ENCODE data around the gene RXRA.
"Not testable (repeated sequence)": the region's sequence is repeated elsewhere in the genome, so short reads cannot be mapped to it uniquely, and the experiment has no call there.

RXRA gene

GRCh38 chr9:134307674-134308638 is 18.3 kb upstream of the RXRA start:
- CTCF ChIA-PET = no interaction called here
- POLR2A ChIA-PET = no interaction called here
- no peak for DNase-seq (ENCODE audit: extremely low spot score)
- TF ChIP-seq SP1 (IDR thresholded peaks at IDR 0.05) (no peak), ELF4 (IDR thresholded peaks at IDR 0.05) (no peak), FOXM1 (IDR thresholded peaks at IDR 0.05; ENCODE audit: borderline replicate concordance) (no peak), BHLHE40 (IDR thresholded peaks at IDR 0.05; ENCODE audit: borderline replicate concordance) (no peak), CTBP1 (IDR thresholded peaks at IDR 0.05; ENCODE audit: borderline replicate concordance) (no peak), TARDBP (IDR thresholded peaks at IDR 0.05) (no peak), SUZ12 (IDR thresholded peaks at IDR 0.05) (no peak), FOXA1 (IDR thresholded peaks at IDR 0.05) (no peak), ZNF384 (IDR thresholded peaks at IDR 0.05) (no peak), L3MBTL2 (conservative IDR thresholded peaks at IDR 0.05) (no peak), NFRKB (IDR thresholded peaks at IDR 0.05) (no peak), PKNOX1 (IDR thresholded peaks at IDR 0.05) (no peak)

- CTCF ChIA-PET; DNase-seq (ENCODE audit: extremely low spot score); POLR2A ChIA-PET: not testable (repeated sequence)
These were observed 17.5 kb upstream of the RXRA start for GRCh38 chr9:134308639-134309220.

- CTCF ChIA-PET = no interaction called here
- POLR2A ChIA-PET = no interaction called here
- no peak for DNase-seq (ENCODE audit: extremely low spot score)
- TF ChIP-seq SP1 (IDR thresholded peaks at IDR 0.05) = no peak
These were observed 12.8 kb upstream of the RXRA start for GRCh38 chr9:134313470-134313869.

- CTCF ChIA-PET = no interaction called here
- POLR2A ChIA-PET = interaction anchor here (1.1 kb wide), 1 partner anchor 326 kb away, joined by 3 read pairs; no protein-coding TSS in a partner anchor
- TF ChIP-seq BHLHE40 (IDR thresholded peaks at IDR 0.05; ENCODE audit: borderline replicate concordance) (no peak), PKNOX1 (IDR thresholded peaks at IDR 0.05) (no peak), SP1 (IDR thresholded peaks at IDR 0.05) (no peak), TARDBP (IDR thresholded peaks at IDR 0.05) (no peak), ZNF384 (IDR thresholded peaks at IDR 0.05) (no peak), CTBP1 (IDR thresholded peaks at IDR 0.05; ENCODE audit: borderline replicate concordance) (no peak), SUZ12 (IDR thresholded peaks at IDR 0.05) (no peak), ELF4 (IDR thresholded peaks at IDR 0.05) (no peak), L3MBTL2 (conservative IDR thresholded peaks at IDR 0.05) (no peak)
- no peak for DNase-seq (ENCODE audit: extremely low spot score)
These were observed 12.0 kb upstream of the RXRA start for GRCh38 chr9:134314039-134314949.

GRCh38 chr9:134314950-134315715 is 11.1 kb upstream of the RXRA start:
- CTCF ChIA-PET = no interaction called here
- TF ChIP-seq L3MBTL2 (conservative IDR thresholded peaks at IDR 0.05) = no peak
- no peak for TF ChIP-seq HDGF (IDR thresholded peaks at IDR 0.05; ENCODE audit: borderline replicate concordance)
- TF ChIP-seq FOXK2 (IDR thresholded peaks at IDR 0.05) = no peak
- no peak for TF ChIP-seq PKNOX1 (IDR thresholded peaks at IDR 0.05)
- TF ChIP-seq CTBP1 (IDR thresholded peaks at IDR 0.05; ENCODE audit: borderline replicate concordance) = no peak
- TF ChIP-seq FOXA1 (IDR thresholded peaks at IDR 0.05) = no peak
- TF ChIP-seq BHLHE40 (IDR thresholded peaks at IDR 0.05; ENCODE audit: borderline replicate concordance) = no peak
- TF ChIP-seq FOXM1 (IDR thresholded peaks at IDR 0.05; ENCODE audit: borderline replicate concordance) = no peak
- no peak for TF ChIP-seq NFRKB (IDR thresholded peaks at IDR 0.05)
- TF ChIP-seq LEF1 (IDR thresholded peaks at IDR 0.05; ENCODE audit: borderline replicate concordance) = no peak
- no peak for TF ChIP-seq SP1 (IDR thresholded peaks at IDR 0.05)
- no peak for TF ChIP-seq TARDBP (IDR thresholded peaks at IDR 0.05)
- DNase-seq (ENCODE audit: extremely low spot score) = no peak
- POLR2A ChIA-PET = interaction anchor here (1.1 kb wide), 1 partner anchor 325 kb away, joined by 3 read pairs; no protein-coding TSS in a partner anchor
